Right lobe of liver (tissue), 4 donors: ENCODE measurements around the gene FIZ1.

ENCODE experiments used
- CTCF ChIP-seq, 4 donors: fragments of 200-600 bp in 3 of 4; fragments of 450-650 bp in 1 of 4; IDR thresholded peaks; one replicate each; pipeline versions ENCODE4 v1.5.1 to v1.8.0; 2016 to 2022; ENCODE audit warnings: antibody characterized with exemption in 4 of 4, mild to moderate bottlenecking in 2 of 4
- POLR2A ChIP-seq: fragments of 450-650 bp; IDR thresholded peaks from one replicate; pipeline ENCODE4 v1.6.1; 2017; ENCODE audit warnings: antibody characterized with exemption, mild to moderate bottlenecking
- donor health status: DM: no; HTN: no; CAD: no.
- donor health status: DM: no; HTN: no; CAD: no.
- donor health status: DM: no; HTN: yes; CAD: no.

GRCh38 chr19:55566823-55567222, 32.5 kb downstream of the FIZ1 start:
- no peak for TF ChIP-seq CTCF (IDR thresholded peaks at IDR 0.05)
- no peak for TF ChIP-seq POLR2A
